Ovary (tissue), 3 donors: Measurements from ENCODE around the gene RUNX1.

Experiments
- EP300 ChIP-seq: sonication (generic); formaldehyde crosslinking; IDR thresholded peaks from one replicate; pipeline ENCODE4 v1.6.1; 2017; ENCODE audit warnings: antibody characterized with exemption
- POLR2A ChIP-seq: fragments of 450-650 bp; IDR thresholded peaks from one replicate; pipeline ENCODE4 v1.6.1; 2017; ENCODE audit warnings: antibody characterized with exemption, mild to moderate bottlenecking, moderate library complexity
- TF ChIP-seq, protein P1 (sequence below), 3 donors: fragments of 450-650 bp in 2 of 3; fragments of 200-600 bp in 1 of 3; IDR thresholded peaks; one replicate each; pipeline versions ENCODE4 v1.5.1 to v1.8.0; 2016 to 2022; ENCODE audit warnings: antibody characterized with exemption in 3 of 3, mild to moderate bottlenecking in 1 of 3
- donor health status: DM: no; HTN: no; CAD: no.

DNA sequence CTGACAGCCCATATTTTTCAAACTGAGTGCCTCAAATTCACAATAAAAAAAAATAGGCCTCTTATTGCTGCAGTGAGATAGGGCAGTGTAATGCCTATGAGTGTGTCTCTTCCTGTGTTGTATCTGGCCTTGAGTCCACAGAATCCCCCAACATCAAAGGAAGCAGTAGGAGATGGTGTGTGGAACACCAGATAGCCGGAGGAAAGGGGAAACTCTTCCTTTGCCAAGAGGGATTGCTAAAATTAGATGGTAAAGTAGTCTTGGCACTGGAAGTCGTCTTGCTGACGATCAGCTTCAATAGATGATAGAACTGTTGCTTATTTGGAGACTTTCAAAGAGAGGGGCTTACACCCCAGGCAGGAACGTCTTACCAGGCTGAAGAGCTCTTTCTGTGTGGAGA is 51.8 kb downstream of the RUNX1 start:
- TF ChIP-seq, protein P1, sequence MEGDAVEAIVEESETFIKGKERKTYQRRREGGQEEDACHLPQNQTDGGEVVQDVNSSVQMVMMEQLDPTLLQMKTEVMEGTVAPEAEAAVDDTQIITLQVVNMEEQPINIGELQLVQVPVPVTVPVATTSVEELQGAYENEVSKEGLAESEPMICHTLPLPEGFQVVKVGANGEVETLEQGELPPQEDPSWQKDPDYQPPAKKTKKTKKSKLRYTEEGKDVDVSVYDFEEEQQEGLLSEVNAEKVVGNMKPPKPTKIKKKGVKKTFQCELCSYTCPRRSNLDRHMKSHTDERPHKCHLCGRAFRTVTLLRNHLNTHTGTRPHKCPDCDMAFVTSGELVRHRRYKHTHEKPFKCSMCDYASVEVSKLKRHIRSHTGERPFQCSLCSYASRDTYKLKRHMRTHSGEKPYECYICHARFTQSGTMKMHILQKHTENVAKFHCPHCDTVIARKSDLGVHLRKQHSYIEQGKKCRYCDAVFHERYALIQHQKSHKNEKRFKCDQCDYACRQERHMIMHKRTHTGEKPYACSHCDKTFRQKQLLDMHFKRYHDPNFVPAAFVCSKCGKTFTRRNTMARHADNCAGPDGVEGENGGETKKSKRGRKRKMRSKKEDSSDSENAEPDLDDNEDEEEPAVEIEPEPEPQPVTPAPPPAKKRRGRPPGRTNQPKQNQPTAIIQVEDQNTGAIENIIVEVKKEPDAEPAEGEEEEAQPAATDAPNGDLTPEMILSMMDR (IDR thresholded peaks at IDR 0.05), result no peak
- TF ChIP-seq POLR2A, result no peak
- TF ChIP-seq EP300, result no peak
